ENCODE results near the gene MAU2. TPM values are rescaled to one million over a fixed set of nuclear protein-coding genes. Genes with fewer than 3 reads are reported as not detected.

The MAU2 gene
- total RNA-seq, 1 donor from 2014 or later, result 46.8 TPM

DNA sequence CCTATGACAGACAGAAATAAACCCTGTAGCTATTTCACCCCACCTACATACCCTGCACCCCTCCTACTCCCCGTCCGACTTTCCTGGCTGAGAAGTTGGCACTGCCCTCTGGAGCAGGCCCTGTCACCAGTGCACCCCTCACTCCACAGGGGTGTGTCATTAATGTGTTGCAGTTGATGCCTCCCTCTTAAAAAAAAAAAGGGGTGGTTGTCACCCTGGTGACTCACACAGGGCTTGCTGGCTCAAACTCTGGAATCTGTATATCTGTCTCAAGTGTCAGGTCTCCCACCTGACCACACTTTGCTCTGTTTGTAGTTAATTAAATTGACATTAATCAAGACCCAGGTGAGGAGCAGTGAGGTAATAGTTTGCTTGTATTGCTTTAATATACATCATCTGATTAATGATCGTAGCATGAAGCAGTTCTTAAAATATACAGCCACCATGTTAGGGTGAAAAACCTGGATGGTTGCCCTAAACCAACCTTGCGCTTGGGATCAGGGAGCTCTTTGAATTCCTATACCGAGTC lies 82.8 kb downstream of the MAU2 start:
- intact Hi-C loops (cut with DNase I), result no loop called here
- no peak for DNase-seq (ENCODE audit: low spot score)

DNA sequence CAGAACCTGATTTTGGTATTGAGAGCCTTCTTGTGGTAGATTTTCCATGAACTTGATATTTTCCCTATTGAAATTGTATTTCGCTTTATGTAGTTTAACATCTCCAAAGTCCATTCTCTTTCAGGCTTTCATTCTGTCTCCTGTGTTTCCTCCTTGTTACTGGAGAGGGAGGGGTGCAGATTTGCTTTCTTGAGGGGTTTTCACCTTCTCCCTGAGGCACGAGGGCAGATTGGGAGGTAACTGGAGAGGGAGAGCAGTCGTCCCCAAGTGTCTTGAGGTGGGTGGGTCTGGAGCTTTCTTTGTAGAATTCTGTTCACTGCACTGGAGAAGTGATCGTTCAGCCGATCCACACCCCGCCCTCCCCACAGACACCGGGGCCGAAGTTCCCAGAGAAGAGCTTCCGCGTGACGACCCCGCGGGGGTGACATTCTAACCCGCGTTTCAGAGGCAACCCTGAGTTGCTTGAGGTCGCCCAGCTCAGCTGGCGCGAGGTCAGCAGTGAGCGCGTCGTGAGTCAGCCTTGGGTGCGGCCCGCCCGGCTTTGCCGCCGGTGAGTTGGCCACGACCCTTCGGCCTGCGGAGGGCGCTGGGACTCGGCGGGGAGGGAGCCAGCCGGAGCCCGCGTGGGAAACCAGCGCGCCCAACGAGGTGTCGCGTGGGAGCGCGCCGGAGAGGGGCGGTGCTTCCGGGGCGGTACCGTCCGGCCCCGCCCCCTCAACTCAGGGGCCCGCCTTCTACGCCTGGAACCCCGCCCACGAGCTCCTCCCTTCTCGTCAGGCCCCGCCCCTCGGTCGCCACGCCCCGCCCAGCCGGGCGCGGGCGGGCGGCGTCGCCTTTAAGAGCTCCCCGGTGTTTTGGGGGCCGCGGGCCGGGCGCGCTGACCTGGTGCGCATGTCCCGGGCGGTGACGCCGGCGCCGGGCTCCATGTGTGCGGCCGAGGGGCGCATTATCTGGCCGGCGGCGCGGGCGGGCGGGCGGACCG lies 84.5 kb downstream of the MAU2 start, which contains the start of gene GATAD2A:
TSS of gene GATAD2A (plus strand) at position 797 of the 982 bp plus-strand sequence. CDS start 59,671 bp downstream, outside the sequence.
- DNase-seq (ENCODE audit: low spot score), result peak; percentile 98
- intact Hi-C loops (cut with DNase I), result loop anchor here (1.0 to 5.0 kb wide), 4 partner anchors 39 to 213 kb away; partner anchors contain the start of genes BORCS8 and RFXANK

DNA sequence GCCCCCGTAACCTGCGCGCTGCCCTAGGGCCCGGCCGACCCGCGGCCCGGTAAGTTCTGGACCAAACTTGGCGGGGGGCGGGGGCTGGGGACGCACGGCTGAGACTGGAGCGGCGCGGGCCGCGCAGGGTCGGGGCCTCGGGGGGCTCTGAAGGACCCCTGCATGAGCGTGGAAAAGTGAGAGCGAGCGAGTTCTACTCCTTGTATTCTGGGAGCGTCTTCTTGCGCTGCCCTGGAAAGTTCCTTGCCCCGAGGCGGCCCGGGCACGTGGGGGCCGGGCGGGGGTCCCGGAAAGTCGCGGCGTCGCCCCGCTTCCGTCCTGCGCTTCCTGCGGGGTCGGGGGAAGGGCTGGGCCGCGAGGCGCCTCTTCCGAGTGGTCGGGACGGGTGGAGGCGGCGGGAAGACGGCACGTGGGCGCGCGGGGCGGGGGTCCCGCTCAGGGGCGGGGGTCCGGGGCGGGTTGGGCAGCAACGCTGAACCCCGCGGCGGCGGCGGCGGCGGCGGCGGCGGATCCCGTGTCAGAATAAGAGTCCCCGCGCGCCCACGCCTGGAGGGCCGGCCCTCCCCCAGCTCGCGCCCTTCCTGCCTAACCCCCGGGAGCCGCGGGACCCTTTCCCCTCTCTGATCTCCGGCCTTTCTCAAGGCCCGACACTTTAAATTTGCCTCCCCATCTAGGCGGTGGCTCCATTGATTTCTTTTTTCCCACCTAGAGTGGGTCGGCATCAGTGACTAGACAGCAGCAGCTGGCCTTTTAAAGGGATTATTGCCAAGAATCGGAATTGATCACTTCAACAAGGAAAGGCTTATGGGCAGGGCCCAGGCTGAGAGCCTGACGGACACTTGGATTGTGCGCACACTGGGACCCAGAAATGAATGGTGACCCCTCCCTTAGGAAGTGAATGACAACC lies 85.6 kb downstream of the MAU2 start:
- intact Hi-C loops (cut with DNase I), result loop anchor here (1.0 to 5.0 kb wide), 4 partner anchors 40 to 214 kb away; partner anchors contain the start of genes BORCS8 and RFXANK
- DNase-seq (ENCODE audit: low spot score), result no peak

DNA sequence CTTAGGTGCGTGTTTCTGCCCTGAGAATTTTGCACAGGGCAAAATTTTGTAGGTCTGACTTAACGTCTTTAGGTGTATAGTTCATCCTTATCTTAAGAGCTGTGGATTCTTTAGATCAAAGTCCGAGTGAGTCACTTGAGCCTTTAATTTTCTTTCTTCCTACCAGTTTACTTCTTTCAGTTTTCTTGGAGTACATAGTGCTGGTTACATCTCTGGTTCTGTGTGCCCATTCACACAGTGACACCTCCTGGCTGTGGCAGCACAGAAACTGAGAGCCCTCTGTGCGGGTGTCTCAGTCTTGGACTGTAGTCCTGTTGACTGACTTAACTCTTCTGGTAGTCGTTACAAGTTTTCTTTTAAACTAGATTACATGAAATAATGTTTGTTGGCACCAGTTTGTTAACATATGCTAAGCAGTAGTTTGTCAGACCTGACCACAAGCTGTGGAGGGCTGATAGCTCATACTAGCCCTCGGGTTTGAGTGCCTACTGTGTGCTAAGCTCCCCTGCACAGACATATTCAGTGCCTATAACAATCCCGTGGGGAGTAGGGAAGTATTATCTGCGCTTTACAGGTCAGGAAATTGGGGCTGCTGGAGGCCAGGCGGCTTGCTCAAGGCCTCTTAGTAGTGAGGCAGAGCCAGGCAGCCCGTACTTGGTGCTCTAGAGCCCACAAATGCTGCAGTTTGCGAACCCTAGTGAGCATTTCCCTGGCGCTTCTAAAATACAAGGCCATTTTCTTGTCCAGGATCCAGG lies 86.4 kb downstream of the MAU2 start:
- peak; percentile 79 for DNase-seq (ENCODE audit: low spot score)
- intact Hi-C loops (cut with DNase I), result loop anchor here (5.0 kb wide), 2 partner anchors 55 to 215 kb away; partner anchors contain the start of genes BORCS8 and RFXANK

DNA sequence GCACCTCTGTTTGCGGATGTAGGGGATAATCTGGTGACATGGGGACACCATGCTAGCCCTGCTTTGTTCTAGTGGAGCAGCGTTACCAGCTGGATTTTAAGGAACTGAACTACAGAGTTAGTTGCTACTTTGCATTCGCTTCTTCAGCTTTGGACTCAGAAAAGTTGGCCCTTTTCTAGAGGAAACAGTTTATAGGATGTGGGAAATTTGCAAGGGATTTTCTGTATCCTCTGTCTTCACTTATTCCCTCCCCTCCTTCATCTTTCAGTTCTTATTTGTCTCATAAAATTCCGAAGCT lies 87.0 kb downstream of the MAU2 start:
- intact Hi-C loops (cut with DNase I), result loop anchor here (5.0 kb wide), 2 partner anchors 55 to 215 kb away; partner anchors contain the start of genes BORCS8 and RFXANK
- no peak for DNase-seq (ENCODE audit: low spot score)

Other genes starting within 250 kb of the MAU2 start
- 12.2 TPM for gene TMEM161A, start 182.4 kb upstream of the MAU2 start, total RNA-seq
- gene MEF2B, start 150.6 kb upstream of the MAU2 start, total RNA-seq, result 0.67 TPM
- 27.1 TPM for gene BORCS8, start 128.7 kb upstream of the MAU2 start, total RNA-seq
- 29.6 TPM for gene RFXANK, start 128.6 kb upstream of the MAU2 start, total RNA-seq
- gene NR2C2AP, start 117.4 kb upstream of the MAU2 start, total RNA-seq, result 6.1 TPM
- gene NCAN, start 108.9 kb upstream of the MAU2 start, total RNA-seq, result not detected
- 0.89 TPM for gene TM6SF2, start 47.5 kb upstream of the MAU2 start, total RNA-seq
- gene SUGP1, start 320 bp upstream of the MAU2 start, total RNA-seq, result 41.6 TPM
- 39.9 TPM for gene GATAD2A, start 84.8 kb downstream of the MAU2 start, total RNA-seq
- gene TSSK6, start 194.7 kb downstream of the MAU2 start, total RNA-seq, result 1.2 TPM
- gene NDUFA13, start 195.4 kb downstream of the MAU2 start, total RNA-seq, result 779 TPM
- gene YJEFN3, start 208.1 kb downstream of the MAU2 start, total RNA-seq, result 6.7 TPM
- gene CILP2, start 217.4 kb downstream of the MAU2 start, total RNA-seq, result 0.24 TPM

All from cardiac septum (tissue), 1 donor.